HepG2 (cell line): ENCODE data around the gene SLX9. TPM values are rescaled to one million over a fixed set of nuclear protein-coding genes. Genes with fewer than 3 reads are reported as not detected.

Experiments used
- ATRX ChIP-seq: sonication (generic); formaldehyde crosslinking; IDR thresholded peaks from 2 replicates; pipeline ENCODE4 v1.4.0; 2020; ENCODE audit warnings: missing genetic modification reagents, borderline replicate concordance
- EHMT2 ChIP-seq: fragments of 200-600 bp; sonication (generic); IDR thresholded peaks from 2 replicates; pipeline ENCODE4 v1.7.0; 2017; ENCODE audit warnings: antibody characterized with exemption, low read depth, low read length, borderline replicate concordance
- EZH2 ChIP-seq: conservative IDR thresholded peaks from 2 replicates; pipeline ENCODE4 v1.6.1; 2012; ENCODE audit warnings: mild to moderate bottlenecking, low read depth, low read length, moderate library complexity
- FOXA1 ChIP-seq, 2 experiments: fragments of 450-650 bp in 1 of 2; sonication (generic) in 1 of 2; formaldehyde crosslinking in 1 of 2; IDR thresholded peaks; 2 replicates each; pipeline versions ENCODE4 v1.4.0 to v1.6.1; 2016 to 2020; ENCODE audit warnings: missing genetic modification reagents in 1 of 2
- HDAC1 ChIP-seq: sonication (generic); formaldehyde crosslinking; IDR thresholded peaks from 2 replicates; pipeline ENCODE4 v1.5.1; 2020; ENCODE audit warnings: mild to moderate bottlenecking, missing genetic modification reagents
- HNF4G ChIP-seq, 2 experiments: sonication (generic) in 1 of 2; formaldehyde crosslinking in 1 of 2; IDR thresholded peaks; 2 replicates each; pipeline versions ENCODE4 v1.4.0 to v1.6.1; 2011 to 2020; ENCODE audit warnings: borderline replicate concordance in 2 of 2, low read depth in 2 of 2, mild to moderate bottlenecking in 2 of 2, low read length in 1 of 2, missing genetic modification reagents in 1 of 2, moderate library complexity in 1 of 2
- KLF16 ChIP-seq, 2 experiments: sonication (generic) in 1 of 2; formaldehyde crosslinking in 1 of 2; IDR thresholded peaks; 2 replicates each; pipeline versions ENCODE4 v1.6.1 to v1.8.0; 2016 to 2023; ENCODE audit warnings: missing genetic modification reagents in 2 of 2, missing compliant biosample characterization in 1 of 2
- MTA1 ChIP-seq: sonication (generic); formaldehyde crosslinking; IDR thresholded peaks from 2 replicates; pipeline ENCODE4 v1.4.0; 2020; ENCODE audit warnings: missing genetic modification reagents, mild to moderate bottlenecking, borderline replicate concordance
- NCOR1 ChIP-seq: fragments of 200-600 bp; sonication (generic); IDR thresholded peaks from 2 replicates; pipeline ENCODE4 v1.7.0; 2017; ENCODE audit warnings: antibody characterized with exemption, low read length, borderline replicate concordance
- NR2F1 ChIP-seq, 2 experiments: fragments of 450-650 bp in 1 of 2; formaldehyde crosslinking in 1 of 2; IDR thresholded peaks; 2 replicates each; pipeline versions ENCODE4 v1.5.0 to v1.6.1; 2016 to 2020; ENCODE audit warnings: mild to moderate bottlenecking in 1 of 2, missing compliant biosample characterization in 1 of 2, missing genetic modification reagents in 1 of 2, moderate library complexity in 1 of 2
- NR2F6 ChIP-seq, 2 experiments: IDR thresholded peaks; 2 replicates each; pipeline ENCODE4 v1.6.1; 2016; ENCODE audit warnings: antibody characterized with exemption in 1 of 2, mild to moderate bottlenecking in 1 of 2
- REXO4 ChIP-seq: sonication (generic); formaldehyde crosslinking; IDR thresholded peaks from 2 replicates; pipeline ENCODE4 v1.8.0; 2022; ENCODE audit warnings: missing genetic modification reagents, mild to moderate bottlenecking, borderline replicate concordance
- RXRB ChIP-seq: IDR thresholded peaks from 2 replicates; pipeline ENCODE4 v1.6.1; 2016; ENCODE audit warnings: borderline replicate concordance, missing genetic modification reagents, missing compliant biosample characterization
- THAP11 ChIP-seq: IDR thresholded peaks from 2 replicates; pipeline ENCODE4 v1.6.1; 2016; ENCODE audit warnings: missing biosample characterization, missing genetic modification reagents
- YEATS2 ChIP-seq: sonication (generic); formaldehyde crosslinking; IDR thresholded peaks from 2 replicates; pipeline ENCODE4 v1.4.0; 2020; ENCODE audit warnings: missing genetic modification reagents, borderline replicate concordance
- ZIK1 ChIP-seq: sonication (generic); formaldehyde crosslinking; IDR thresholded peaks from 2 replicates; pipeline ENCODE4 v1.5.0; 2020; ENCODE audit warnings: mild to moderate bottlenecking, low read depth, missing genetic modification reagents, borderline replicate concordance
- ZNF335 ChIP-seq: sonication (generic); formaldehyde crosslinking; IDR thresholded peaks from 2 replicates; pipeline ENCODE4 v1.4.0; 2020; ENCODE audit warnings: missing genetic modification reagents
- ZNF432 ChIP-seq: sonication (generic); formaldehyde crosslinking; IDR thresholded peaks from 2 replicates; pipeline ENCODE4 v1.5.0; 2020; ENCODE audit warnings: missing genetic modification reagents, mild to moderate bottlenecking, borderline replicate concordance
- ZNF879 ChIP-seq: sonication (generic); formaldehyde crosslinking; IDR thresholded peaks from 2 replicates; pipeline ENCODE4 v1.8.1; 2023; ENCODE audit warnings: missing genetic modification reagents
- ZSCAN22 ChIP-seq: sonication (generic); formaldehyde crosslinking; IDR thresholded peaks from 2 replicates; pipeline ENCODE4 v1.4.0; 2020; ENCODE audit warnings: mild to moderate bottlenecking, missing genetic modification reagents
- ZSCAN31 ChIP-seq: sonication (generic); formaldehyde crosslinking; IDR thresholded peaks from 2 replicates; pipeline ENCODE4 v1.5.0; 2020; ENCODE audit warnings: low read depth, mild to moderate bottlenecking, missing genetic modification reagents
- polyA plus RNA-seq, 8 experiments: library from polyadenylated mRNA; depleted of rRNA in 3 of 8; stranded (reverse) in 7 of 8; unstranded in 1 of 8; fragments of >200 nt; fragmentation: Illumina TruSeq in 4 of 8; extraction: Trizol in 4 of 8; gene quantifications; 2 replicates each; pipeline versions ENCODE4 v1.2.1 to v1.2.3, GENCODE V29; 2011 to 2016; ENCODE audit warnings: low read depth in 4 of 8, missing spikeins in 1 of 8, mixed read lengths in 1 of 8; ENCODE audit not compliant: insufficient read depth in 1 of 8
- total RNA-seq, 5 experiments: library from RNA; depleted of rRNA; stranded (reverse); fragments of >200 nt; fragmentation: Illumina TruSeq; extraction: Trizol; gene quantifications; 2 replicates each; pipeline ENCODE4 v1.2.3, GENCODE V29; 2016; ENCODE audit warnings: low read depth in 1 of 5
- TF ChIP-seq, protein P1 (sequence below): sonication (generic); formaldehyde crosslinking; IDR thresholded peaks from 2 replicates; pipeline ENCODE4 v1.5.1; 2020; ENCODE audit warnings: missing genetic modification reagents, mild to moderate bottlenecking, borderline replicate concordance
- TF ChIP-seq, protein P2 (sequence below), 2 experiments: sonication (generic) in 1 of 2; formaldehyde crosslinking in 1 of 2; IDR thresholded peaks; 2 replicates each; pipeline versions ENCODE4 v1.4.0 to v1.6.1; 2016 to 2020; ENCODE audit warnings: borderline replicate concordance in 1 of 2, low read depth in 1 of 2, mild to moderate bottlenecking in 1 of 2, missing genetic modification reagents in 1 of 2

Gene SLX9
- total and polyA plus RNA-seq, 2 of the 13 experiments (the other 11 are each of a cell fraction or from before 2014, with no cell fraction given), result 21.0 to 47.1 TPM

DNA sequence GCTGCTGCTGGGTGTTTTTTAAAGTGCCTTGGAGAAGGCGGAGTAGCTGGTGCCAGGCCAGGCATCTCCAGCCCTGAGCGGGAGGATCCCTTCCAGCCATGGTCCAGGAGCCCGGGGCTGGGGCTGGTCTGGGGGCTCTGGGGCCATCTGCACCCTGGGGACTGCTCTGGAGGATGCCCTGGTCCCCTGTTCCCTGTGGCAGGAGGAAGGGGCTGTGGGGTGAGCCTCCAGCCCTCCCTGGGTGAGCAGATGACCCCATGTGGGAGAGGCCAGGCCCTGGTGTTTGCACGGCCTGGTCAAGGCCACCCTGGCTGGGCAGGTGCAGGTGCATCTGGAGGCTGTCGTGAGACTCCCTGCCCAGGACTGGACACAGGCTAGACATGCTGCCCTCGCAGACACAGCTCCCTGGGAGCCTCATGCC, 56.7 kb downstream of the SLX9 start (continued):
- TF ChIP-seq, protein P1, sequence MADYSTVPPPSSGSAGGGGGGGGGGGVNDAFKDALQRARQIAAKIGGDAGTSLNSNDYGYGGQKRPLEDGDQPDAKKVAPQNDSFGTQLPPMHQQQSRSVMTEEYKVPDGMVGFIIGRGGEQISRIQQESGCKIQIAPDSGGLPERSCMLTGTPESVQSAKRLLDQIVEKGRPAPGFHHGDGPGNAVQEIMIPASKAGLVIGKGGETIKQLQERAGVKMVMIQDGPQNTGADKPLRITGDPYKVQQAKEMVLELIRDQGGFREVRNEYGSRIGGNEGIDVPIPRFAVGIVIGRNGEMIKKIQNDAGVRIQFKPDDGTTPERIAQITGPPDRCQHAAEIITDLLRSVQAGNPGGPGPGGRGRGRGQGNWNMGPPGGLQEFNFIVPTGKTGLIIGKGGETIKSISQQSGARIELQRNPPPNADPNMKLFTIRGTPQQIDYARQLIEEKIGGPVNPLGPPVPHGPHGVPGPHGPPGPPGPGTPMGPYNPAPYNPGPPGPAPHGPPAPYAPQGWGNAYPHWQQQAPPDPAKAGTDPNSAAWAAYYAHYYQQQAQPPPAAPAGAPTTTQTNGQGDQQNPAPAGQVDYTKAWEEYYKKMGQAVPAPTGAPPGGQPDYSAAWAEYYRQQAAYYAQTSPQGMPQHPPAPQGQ, result no peak
- TF ChIP-seq ZIK1 (CRISPR knock-in tag) (no peak), ATRX (CRISPR knock-in tag) (no peak), YEATS2 (CRISPR knock-in tag) (no peak), REXO4 (CRISPR knock-in tag) (no peak), HDAC1 (CRISPR knock-in tag) (peak; percentile 28; the same call in 1 of the 2 replicates), ZNF879 (no peak), ZNF432 (no peak), FOXA1 (IDR thresholded peaks at IDR 0.05) (no peak), FOXA1 (CRISPR knock-in tag; IDR thresholded peaks at IDR 0.05) (peak; percentile 48; the same call in 1 of the 2 replicates), HNF4G (IDR thresholded peaks at IDR 0.05; ENCODE audit: borderline replicate concordance, low read depth, low read length) (no peak), HNF4G (CRISPR knock-in tag; IDR thresholded peaks at IDR 0.05; ENCODE audit: borderline replicate concordance, low read depth) (no peak), ZSCAN22 (CRISPR knock-in tag) (no peak), NR2F6 (IDR thresholded peaks at IDR 0.05) (no peak), NR2F6 (CRISPR knock-in tag; IDR thresholded peaks at IDR 0.05) (peak; percentile 78; the same call in 1 of the 2 replicates), KLF16 (CRISPR knock-in tag; IDR thresholded peaks at IDR 0.05) (no peak), EHMT2 (no peak), ZSCAN31 (CRISPR knock-in tag) (no peak), EZH2 (no peak), MTA1 (CRISPR knock-in tag) (peak; percentile 53; the same call in 1 of the 2 replicates), ZNF335 (CRISPR knock-in tag) (no peak), NR2F1 (CRISPR knock-in tag; IDR thresholded peaks at IDR 0.05) (peak in 1 of 2 experiments; percentile 63; a peak in 1 of 4 replicates), THAP11 (no peak), NCOR1 (no peak), RXRB (peak; percentile 76)
- TF ChIP-seq, protein P2, sequence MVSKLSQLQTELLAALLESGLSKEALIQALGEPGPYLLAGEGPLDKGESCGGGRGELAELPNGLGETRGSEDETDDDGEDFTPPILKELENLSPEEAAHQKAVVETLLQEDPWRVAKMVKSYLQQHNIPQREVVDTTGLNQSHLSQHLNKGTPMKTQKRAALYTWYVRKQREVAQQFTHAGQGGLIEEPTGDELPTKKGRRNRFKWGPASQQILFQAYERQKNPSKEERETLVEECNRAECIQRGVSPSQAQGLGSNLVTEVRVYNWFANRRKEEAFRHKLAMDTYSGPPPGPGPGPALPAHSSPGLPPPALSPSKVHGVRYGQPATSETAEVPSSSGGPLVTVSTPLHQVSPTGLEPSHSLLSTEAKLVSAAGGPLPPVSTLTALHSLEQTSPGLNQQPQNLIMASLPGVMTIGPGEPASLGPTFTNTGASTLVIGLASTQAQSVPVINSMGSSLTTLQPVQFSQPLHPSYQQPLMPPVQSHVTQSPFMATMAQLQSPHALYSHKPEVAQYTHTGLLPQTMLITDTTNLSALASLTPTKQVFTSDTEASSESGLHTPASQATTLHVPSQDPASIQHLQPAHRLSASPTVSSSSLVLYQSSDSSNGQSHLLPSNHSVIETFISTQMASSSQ (IDR thresholded peaks at IDR 0.05; ENCODE audit: low read depth), result no peak
- TF ChIP-seq, protein P2 (CRISPR knock-in tag; IDR thresholded peaks at IDR 0.05; ENCODE audit: borderline replicate concordance), result no peak
